ENCODE results near the gene ATP2A1. TPM values are rescaled to one million over a fixed set of nuclear protein-coding genes. Genes with fewer than 3 reads are reported as not detected.

The ATP2A1 gene
- total and polyA plus RNA-seq, 2 donors (not counting 3 experiments of a cell fraction or from before 2014, with no cell fraction given): 1.2 to 2.5 TPM

GRCh38 chr16:28923652-28924398 is 45.5 kb downstream of the ATP2A1 start:
- H3K4me3 ChIP-seq (replicated peaks in 1 of 3; ENCODE audit: insufficient read depth in 1 of 3, low read depth in 1 of 3, low read length in 3 of 3): no peak overlapping the region
- no peaks in the 10 kb centered on the region for H3K4me1 ChIP-seq (ENCODE audit: control insufficient read depth, extremely low read depth, insufficient read depth, low read length)
- no peak overlapping the region for H3K4me2 ChIP-seq (ENCODE audit: insufficient read depth, low read length)
- BruUV-seq (replicated peaks): TSS peak; percentile 22
- no peak for TF ChIP-seq MYC (IDR thresholded peaks at IDR 0.05; ENCODE audit: low read depth, low read length)
- no peak for TF ChIP-seq POLR2A (IDR thresholded peaks at IDR 0.05; ENCODE audit: low read depth, low read length)
- TF ChIP-seq EZH2 (IDR thresholded peaks at IDR 0.05; ENCODE audit: borderline replicate concordance, low read depth, low read length, severe bottlenecking): no peak
- TF ChIP-seq POLR2AphosphoS5 (IDR thresholded peaks at IDR 0.05; ENCODE audit: insufficient read depth, low read depth, low read length): no peak
- no peak for TF ChIP-seq JUN (IDR thresholded peaks at IDR 0.05; ENCODE audit: borderline replicate concordance, insufficient read depth, insufficient read length, low read depth)
- no peak for TF ChIP-seq MAX (IDR thresholded peaks at IDR 0.05; ENCODE audit: insufficient read depth, insufficient read length)
- TF ChIP-seq GATA2 (IDR thresholded peaks at IDR 0.05; ENCODE audit: insufficient read depth, insufficient read length, low read depth, low read length): no peak
- no peak for TF ChIP-seq CTCF (IDR thresholded peaks at IDR 0.05; ENCODE audit: extremely low read depth in 1 of 2, insufficient read depth in 1 of 2, low read depth in 1 of 2, low read length in 2 of 2)
- TF ChIP-seq FOS (IDR thresholded peaks at IDR 0.05; ENCODE audit: borderline replicate concordance, insufficient read depth, low read length): no peak
- intact Hi-C loops (cut with micrococcal nuclease) (loop anchor here (2.0 kb wide), 1 partner anchor 61 kb away; the partner anchor contains the start of gene SH2B1), dilution Hi-C loops (cut with MboI; ENCODE audit: extremely low pct_ligation_motif_present, low sequenced_read_pairs) (no loop called here)
- H3K36me3 ChIP-seq (ENCODE audit: control insufficient read depth in 2 of 2, extremely low read depth in 1 of 2, insufficient read depth in 2 of 2, low read length in 2 of 2): peaks cover 0 to 7% of the 10 kb centered on the region in 2 experiments
- no peaks in the 10 kb centered on the region for H3K9me3 ChIP-seq (replicated peaks; ENCODE audit: control insufficient read depth, insufficient read depth, low read length)
- H3K9ac ChIP-seq (replicated peaks; ENCODE audit: extremely low read depth, insufficient read depth, low read length): no peak overlapping the region
- DNase-seq (ENCODE audit: low read depth, low spot score): no peak
- no peak overlapping the region for H3K27ac ChIP-seq (ENCODE audit: insufficient read depth, low read depth, low read length)
- CTCF ChIA-PET: interaction anchor here (1.0 to 2.2 kb wide), 3 partner anchors 12 to 21 kb away, joined by 4 to 8 read pairs (median 5); no protein-coding TSS in a partner anchor
- H3K27me3 ChIP-seq (ENCODE audit: control insufficient read depth in 2 of 2, insufficient read depth in 2 of 2, low read length in 2 of 2): no peaks in the 10 kb centered on the region
- H4K20me1 ChIP-seq (replicated peaks; ENCODE audit: control insufficient read depth, extremely low read depth, insufficient read depth, low read length): no peaks in the 10 kb centered on the region
- H3K9me1 ChIP-seq (replicated peaks; ENCODE audit: control insufficient read depth, extremely low read depth, insufficient read depth, low read length): no peaks in the 10 kb centered on the region
- no peaks in the 10 kb centered on the region for H3K79me2 ChIP-seq (ENCODE audit: control insufficient read depth, insufficient read depth, low read length)
- POLR2A ChIA-PET: no interaction called here
- no peak overlapping the region for H2AFZ ChIP-seq (ENCODE audit: low read depth, low read length)
- FAIRE-seq: no peak
